Raji (cell line): ENCODE data around the gene COBL.

Experiments used
- POLR2A ChIP-seq: IDR thresholded peaks from 2 replicates; pipeline ENCODE4 v1.6.1; 2011; ENCODE audit warnings: low read depth, low read length, control low read depth; ENCODE audit not compliant: insufficient read depth

The COBL gene

DNA sequence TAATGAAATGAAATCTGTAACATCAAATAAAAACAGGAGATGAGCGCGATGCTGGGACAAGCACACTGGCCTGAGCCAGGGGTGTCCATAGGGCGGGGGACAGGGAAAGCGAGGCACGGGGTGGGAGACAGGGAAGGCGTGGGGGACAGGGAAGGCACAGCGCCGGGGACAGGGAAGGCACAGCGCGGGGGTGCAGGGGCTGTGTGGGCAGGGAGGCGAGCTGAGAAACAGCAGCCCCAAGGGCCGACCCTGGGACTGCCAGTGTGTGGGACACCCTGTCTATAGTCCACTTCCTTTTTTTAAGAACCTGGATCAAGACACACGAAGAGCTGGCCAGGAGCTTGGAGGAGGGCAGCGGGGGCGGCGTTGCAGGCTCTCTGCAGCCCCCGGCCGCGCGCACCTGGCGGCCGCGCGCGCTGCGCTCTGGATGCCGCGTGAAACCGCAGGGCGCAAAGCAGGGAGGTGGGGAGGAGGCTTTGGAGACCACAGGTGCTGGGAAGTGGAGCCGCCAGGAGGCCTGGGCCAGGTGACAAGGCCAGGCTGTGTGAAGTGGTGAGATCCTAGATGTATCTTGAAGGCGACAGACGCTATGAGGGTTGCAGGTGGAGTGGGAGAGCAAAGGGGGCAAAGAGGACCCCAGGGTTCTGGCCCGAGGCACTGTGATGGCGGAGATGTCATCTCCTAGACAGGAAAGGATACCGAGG is 157.7 kb downstream of the COBL start:
- TF ChIP-seq POLR2A, result no peak

DNA sequence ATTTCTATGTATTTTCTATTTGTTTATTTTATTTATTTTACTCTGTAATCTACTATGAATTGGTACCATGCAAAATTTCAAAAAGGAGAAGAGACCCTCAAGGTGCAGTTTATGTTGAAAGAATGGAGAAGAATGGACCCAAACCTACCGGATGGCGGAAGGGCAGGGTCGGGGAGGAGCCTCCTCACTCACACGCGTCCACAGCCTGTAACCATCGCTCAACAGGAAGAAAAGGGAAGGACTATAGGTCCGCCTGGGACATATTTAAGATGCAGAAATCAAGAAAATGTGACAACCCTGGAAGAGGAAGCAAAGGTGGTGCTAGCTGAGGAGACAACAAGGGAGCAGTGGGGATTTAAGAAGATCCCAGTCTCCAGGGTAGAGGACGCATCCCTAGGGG is 158.4 kb downstream of the COBL start:
- TF ChIP-seq POLR2A, result no peak

DNA sequence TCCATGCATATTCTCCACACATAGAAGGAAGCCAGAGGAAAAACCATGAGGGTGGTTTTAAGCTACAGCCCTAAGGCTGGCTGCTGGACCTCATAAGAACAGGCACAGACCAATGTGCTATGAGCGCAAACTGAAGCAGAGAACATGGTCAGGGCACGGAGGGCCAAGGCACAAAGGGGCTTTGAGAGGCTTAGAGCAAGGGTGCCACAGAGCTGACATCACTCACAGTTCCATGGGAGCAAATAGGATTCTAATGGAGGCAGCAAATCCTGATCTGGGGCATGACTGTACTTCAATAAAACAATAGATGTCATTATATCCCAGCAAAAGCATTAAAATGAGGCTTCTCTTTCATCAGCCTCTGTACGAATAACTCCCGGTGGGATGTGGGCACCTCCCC is 162.4 kb downstream of the COBL start:
- TF ChIP-seq POLR2A, result no peak

DNA sequence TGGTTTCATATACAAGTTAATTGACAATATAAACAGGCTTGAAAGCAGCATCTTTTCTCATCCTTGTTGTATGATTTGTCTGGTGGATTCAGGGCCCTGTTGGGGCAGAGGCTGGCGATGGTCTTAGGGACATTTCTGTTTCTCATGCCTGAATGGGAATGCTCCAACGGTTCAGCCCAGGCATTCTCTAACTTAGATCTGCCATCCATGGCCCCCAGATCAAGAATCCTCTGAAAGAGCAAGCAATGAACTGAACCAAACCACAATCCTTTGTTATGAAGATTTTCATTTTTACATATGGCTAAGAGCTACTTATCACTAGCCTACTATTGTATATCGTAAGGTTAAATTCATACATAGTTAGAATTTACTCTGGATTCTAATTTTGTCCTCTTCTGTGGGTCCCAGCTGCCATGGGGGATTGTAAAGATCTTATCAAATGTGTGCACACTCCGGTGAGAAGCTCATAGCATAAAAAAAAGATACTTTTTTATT is 163.9 kb downstream of the COBL start:
- no peak for TF ChIP-seq POLR2A

DNA sequence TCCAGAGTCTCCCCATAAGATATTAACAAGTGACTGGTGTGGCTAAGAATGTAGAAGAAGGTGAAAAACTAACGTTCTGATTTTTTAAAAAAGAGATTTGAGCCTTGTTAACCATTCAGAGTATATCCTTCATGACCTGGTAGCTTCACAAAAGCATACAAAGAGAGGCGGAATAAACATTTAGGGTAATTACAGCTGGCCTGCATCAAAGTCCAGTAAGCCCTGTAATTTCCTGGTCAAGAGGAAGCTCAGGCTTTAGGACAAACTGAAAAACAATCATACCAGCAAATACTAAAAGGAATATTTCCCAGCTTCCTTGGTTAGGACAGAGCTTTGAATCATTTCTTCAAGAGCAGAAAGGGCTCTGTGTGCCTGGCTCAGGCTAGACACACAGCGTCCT is 165.2 kb downstream of the COBL start:
- no peak for TF ChIP-seq POLR2A

DNA sequence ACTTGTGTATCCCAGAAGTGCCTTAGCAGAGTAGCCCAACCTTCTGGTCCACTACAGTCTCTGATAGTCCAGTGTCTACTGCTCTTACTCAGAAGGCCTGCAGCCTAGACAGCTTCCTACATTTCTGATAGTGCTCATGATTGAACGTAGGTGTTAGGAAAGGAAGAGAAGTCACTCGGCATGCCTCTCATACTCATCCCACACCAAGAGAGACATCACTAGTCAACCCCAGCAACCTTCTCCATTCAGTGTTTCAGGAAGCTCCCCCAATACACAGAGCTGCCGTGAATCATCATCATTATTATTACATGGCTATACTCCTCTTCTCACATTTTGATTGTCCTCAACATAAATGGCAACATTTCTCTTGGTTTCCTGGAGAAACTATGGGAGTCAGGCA is 166.4 kb downstream of the COBL start:
- TF ChIP-seq POLR2A, result no peak

DNA sequence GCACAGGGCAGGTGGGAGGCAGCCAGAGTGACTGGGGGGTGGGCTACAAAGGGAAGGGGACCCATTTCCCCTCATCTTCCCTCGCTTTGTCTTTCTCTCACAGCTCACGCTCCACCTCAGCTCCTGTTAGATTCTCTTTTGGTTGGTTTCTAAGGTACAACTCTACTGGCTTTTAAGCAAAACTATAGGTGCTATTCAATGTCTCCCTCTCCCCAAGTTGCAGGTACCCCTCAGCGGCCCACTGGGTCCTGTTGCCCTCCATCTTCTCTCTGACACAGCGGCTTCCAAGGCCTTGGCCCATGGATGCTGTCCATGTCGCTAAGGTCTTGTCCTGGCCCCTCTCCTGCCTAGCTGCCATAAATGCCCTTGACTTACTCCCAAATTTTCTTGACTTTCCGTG is 168.4 kb downstream of the COBL start:
- TF ChIP-seq POLR2A, result no peak

DNA sequence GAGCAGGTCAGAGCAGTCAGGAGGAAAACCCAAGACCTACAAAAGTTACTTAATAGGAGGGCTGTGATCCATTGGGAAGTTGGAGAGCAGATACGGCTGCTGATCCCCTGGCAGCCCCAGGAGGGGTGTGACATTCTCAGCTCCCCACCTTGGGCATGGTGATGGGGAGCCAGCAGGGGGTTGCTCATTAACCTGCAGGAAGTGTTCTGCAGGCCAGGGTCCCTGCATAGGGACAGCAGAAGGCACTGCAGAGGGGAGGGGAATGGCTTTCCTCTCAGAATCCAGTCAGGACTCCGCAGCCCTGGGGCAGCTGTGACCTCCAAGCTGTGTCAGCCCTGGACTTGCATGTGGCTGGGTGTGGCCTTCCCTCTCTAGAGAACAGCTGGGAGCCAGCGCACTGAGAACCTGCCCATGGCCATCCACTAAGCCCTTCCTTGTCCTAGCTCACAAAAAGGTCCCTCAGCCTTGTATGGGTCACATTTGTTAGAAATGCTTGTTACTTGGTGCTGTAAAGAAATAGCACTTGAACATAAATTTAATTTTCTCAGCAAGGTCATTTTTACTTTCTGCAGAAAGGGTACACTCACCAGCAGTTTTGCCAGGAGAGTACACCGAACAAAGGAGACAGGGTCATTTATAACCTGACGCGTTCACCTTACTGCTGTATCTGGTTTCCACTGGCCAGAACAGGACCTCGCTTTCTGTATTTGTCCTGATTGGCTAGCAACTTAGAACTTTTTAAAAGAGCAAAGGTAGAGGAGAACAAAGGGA is 169.6 kb downstream of the COBL start:
- no peak for TF ChIP-seq POLR2A

DNA sequence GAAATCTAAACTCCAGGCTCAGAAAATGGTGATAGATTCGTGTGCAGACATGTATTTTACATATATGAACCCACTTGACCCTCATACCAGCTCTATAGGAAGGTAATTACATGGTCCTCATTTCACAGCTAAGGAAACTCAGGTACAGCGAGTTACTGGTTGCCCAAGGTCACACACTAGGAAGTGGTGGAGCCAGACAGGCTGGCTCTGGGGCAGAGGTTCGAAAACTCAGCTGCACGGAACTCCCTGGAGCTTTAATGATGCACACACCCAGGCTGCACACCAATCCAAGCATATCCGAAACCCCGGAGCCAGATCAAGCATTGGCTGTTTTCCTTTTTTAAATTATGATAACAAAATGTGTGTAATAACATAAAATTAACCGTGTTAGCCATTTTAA is 172.4 kb downstream of the COBL start:
- no peak for TF ChIP-seq POLR2A

DNA sequence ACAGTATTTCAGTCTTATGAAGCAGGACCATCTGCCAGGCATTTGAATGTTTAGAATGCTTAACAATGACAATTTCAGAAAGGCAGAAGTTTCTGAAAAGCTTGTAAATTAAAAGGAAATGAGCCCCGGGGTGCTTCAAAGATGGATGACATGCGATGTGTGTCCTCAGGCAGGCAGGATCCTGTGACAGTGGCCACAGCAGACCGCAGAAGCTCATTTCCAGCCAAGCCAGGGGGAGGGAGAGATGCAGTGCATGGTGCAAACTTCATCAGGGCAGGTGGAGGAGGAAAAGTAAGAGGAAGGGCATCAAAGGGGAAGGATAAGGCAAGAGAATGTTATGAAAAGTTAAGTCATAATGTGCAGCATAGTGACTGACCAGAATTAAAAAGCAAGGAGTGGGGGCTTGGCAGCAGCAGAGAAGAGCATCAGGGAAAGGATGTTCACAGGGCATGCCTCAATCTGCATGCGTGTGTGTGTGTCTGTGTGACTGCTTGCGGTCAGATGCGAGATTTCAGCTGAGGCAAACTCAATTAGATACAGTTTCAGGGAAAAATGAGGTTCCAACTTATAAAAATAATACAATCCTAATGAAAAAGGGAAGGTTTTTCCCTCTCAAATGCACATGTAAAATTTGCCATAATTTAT is 173.7 kb downstream of the COBL start:
- TF ChIP-seq POLR2A, result no peak

DNA sequence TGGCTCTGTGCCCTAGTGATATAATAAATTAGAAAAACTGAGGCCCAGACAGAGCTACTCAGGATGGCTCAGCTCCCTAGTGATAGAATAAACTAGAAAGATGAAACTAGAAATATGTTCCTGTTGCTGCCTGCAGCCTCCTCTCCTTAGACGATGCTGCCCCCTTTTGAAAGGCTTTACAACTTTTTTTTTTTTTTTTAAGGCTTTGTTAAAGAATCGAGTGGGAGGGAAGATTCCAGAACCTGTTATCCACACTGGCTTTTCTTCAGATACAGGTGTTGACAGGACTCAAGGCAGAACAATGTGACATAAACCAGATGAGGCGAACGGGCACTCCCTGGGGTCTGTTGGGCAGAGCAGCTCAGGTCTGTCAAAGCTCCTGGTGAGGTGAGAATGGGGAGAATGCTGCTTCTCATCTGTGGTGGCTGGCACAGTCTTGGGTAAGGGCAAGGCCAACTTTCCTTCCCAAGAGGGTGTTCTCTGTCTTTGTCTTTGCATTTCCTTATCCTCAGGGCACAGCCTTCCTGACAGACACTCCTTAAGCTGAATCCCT is 175.1 kb downstream of the COBL start:
- TF ChIP-seq POLR2A, result no peak

DNA sequence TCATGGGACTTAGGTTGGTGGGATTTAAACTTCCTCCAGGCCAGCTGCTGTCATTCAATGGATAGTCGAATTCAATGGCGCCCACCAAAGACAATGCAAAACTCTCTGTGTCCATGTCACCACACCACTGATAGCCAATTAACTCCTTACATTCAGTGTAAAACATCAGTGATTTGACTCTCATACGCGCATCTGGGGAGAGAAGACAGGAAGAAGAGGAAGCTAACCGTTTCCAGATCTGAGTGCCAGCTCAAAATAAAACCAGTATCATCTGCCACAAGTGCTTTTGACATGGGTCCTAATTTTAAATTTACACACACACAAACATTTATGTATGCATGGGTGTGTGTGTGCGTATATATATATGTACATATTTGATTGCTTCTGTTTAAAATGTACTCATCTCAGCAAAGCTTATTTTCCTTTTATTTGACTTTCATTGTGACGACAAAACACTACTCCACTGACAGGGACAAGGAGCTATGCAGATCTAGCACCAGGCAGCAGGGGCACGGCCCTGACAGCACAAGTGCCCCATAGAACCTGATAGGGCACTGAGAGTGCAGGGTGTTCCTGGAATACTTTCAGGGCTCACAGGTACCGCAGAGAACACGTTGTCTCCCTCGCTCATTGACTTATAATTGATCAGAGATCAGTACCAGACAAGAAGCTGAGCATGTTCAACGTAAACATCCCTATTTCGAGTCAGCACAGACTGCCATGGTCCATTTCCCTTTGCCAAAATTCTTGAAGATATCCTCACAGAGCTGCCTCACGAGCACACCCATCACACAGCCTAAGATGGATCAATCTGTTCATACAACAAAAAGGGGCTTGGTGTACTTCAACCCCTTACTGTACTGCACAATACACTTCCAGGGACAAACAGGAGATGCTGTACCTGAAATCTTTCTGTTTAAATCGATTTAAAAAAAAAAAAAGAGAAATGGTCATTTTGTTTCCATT is 176.1 kb downstream of the COBL start:
- TF ChIP-seq POLR2A, result no peak

DNA sequence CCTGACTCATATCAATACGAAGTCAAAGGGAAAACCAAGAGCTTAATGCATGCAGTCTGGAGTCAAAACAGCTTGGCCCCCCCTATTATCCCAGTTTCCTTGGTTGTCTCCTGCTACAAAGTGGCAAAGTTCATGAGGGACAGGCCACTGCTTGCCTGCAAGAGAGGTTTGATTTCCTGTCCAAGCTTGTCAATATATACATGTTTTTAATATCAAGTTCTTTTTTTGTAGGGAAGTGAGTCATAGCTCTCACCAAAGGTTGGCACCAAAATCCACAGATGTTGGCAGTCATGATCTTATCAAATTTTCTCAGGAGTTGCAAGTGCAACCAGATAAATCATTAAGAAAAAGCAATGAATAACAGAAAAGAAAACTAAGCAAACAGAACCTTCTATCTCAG is 176.8 kb downstream of the COBL start:
- no peak for TF ChIP-seq POLR2A

DNA sequence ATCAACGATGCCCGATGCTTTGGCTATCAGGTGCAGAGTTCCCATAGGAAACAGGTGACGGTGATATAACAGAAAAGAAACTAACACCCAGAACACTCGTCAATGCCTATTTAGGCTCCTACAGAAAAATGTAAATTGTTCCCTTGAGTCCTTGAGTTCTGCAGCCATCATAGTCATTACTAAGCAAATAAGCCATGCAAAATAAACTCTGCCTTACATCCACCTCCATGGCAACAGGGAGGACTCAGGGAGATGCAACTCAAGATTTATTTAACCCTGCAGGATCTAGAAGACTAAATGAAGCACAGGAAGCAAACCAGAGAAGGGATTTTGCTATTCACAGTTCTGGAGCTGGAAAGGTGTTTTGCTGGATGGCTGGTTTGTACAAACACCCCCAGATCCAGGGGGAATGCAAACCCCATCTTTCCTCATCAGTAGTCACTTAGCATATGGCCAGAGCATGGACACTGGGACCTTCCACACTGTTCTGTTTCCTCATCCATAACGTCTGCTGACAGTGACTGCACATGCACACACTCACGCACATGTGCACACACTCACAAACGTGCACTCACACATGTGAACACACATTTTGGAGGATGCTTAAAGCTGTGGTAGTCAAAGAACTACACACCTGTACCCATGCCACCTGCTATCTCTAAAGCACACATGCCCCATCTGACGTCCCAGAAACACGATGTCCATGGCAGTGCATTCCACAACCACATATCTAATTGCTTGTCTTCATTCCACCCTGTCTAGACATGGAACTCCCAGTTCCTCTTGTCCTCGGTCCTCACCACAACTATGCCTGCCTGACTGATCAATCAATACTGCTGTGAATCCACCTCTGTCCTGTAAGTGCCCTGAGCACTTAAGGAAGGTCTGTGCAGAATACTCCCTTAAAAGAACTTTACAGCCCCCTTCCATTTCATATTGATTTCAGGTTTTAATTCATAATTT is 178.2 kb downstream of the COBL start:
- no peak for TF ChIP-seq POLR2A

DNA sequence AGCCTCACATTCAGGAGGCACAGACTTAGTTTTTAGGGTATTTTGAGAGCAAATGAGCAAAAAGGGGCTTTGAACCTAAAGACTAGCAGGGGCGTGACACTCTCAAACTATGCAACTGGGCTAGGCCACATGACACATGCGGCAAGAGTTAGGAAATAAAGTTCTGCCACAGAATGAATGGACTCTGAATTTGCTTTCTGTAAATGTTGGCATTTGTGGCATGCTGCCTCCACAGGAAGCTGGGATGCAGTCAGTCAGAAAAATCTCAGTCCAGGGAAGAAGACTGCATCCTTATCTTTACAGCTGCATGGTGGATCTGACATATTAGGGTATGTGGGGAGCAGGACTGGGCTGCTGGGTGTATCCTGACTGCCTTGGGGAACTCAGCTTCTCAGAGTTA is 181.0 kb downstream of the COBL start:
- TF ChIP-seq POLR2A, result no peak
